ENCODE data around the gene PSMD14.

PSMD14 gene

DNA sequence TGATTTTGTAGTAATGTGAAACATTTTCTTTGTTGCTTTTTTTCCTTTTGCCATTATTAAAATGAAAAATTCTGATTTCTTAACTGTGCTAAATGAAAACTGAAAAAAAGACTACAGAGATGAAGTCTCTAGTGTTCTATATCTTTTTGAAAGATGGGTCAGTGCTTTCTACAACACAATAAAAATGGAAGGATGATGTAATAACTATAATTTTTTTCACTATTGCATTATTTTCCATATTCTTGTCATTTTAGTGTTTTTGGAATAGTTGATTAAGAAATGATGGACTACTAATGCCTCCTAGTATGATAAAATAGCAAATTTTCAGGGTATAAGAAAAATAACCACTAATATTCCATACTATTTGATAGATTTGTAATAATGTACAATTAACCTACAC lies 7.2 kb downstream of the PSMD14 start:
- TF ChIP-seq, protein P1, sequence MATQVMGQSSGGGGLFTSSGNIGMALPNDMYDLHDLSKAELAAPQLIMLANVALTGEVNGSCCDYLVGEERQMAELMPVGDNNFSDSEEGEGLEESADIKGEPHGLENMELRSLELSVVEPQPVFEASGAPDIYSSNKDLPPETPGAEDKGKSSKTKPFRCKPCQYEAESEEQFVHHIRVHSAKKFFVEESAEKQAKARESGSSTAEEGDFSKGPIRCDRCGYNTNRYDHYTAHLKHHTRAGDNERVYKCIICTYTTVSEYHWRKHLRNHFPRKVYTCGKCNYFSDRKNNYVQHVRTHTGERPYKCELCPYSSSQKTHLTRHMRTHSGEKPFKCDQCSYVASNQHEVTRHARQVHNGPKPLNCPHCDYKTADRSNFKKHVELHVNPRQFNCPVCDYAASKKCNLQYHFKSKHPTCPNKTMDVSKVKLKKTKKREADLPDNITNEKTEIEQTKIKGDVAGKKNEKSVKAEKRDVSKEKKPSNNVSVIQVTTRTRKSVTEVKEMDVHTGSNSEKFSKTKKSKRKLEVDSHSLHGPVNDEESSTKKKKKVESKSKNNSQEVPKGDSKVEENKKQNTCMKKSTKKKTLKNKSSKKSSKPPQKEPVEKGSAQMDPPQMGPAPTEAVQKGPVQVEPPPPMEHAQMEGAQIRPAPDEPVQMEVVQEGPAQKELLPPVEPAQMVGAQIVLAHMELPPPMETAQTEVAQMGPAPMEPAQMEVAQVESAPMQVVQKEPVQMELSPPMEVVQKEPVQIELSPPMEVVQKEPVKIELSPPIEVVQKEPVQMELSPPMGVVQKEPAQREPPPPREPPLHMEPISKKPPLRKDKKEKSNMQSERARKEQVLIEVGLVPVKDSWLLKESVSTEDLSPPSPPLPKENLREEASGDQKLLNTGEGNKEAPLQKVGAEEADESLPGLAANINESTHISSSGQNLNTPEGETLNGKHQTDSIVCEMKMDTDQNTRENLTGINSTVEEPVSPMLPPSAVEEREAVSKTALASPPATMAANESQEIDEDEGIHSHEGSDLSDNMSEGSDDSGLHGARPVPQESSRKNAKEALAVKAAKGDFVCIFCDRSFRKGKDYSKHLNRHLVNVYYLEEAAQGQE (IDR thresholded peaks at IDR 0.05; ENCODE audit: insufficient read depth in 1 of 2, low read depth in 2 of 2, low read length in 2 of 2), result no peak
- no peak for TF ChIP-seq POLR2AphosphoS5 (IDR thresholded peaks at IDR 0.05; ENCODE audit: low read depth, low read length)
- TF ChIP-seq SIN3A (IDR thresholded peaks at IDR 0.05; ENCODE audit: borderline replicate concordance, insufficient read depth, low read length), result no peak
- no peak for TF ChIP-seq FOXP2 (optimal IDR thresholded peaks at IDR 0.05; ENCODE audit: borderline replicate concordance, extremely low read depth, extremely low read length, insufficient read depth)
- TF ChIP-seq TAF1 (IDR thresholded peaks at IDR 0.05; ENCODE audit: borderline replicate concordance, insufficient read depth, low read length), result no peak

DNA sequence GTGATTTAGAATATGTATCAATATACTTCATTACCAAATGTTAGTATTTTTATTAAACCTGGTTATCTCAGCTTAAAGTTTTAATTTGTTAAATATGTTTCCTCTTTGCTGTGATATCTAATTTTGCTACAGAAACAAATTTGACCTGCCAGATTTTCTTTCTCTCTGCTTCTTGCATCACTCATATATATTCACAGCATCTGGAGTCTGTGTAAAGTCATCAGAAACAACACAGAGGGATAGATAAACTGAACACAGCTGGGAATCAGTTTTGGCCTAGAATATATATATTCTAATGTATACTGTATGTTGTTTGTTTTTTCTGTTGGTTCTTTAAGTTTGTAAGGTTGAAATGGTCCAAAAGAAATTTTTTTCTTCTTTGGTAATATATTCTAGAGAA lies 8.5 kb downstream of the PSMD14 start:
- no peak for TF ChIP-seq SIN3A (IDR thresholded peaks at IDR 0.05; ENCODE audit: borderline replicate concordance, insufficient read depth, low read length)
- no peak for TF ChIP-seq POLR2AphosphoS5 (IDR thresholded peaks at IDR 0.05; ENCODE audit: low read depth, low read length)
- TF ChIP-seq TAF1 (IDR thresholded peaks at IDR 0.05; ENCODE audit: borderline replicate concordance, insufficient read depth, low read length), result no peak
- TF ChIP-seq, protein P1 (IDR thresholded peaks at IDR 0.05; ENCODE audit: insufficient read depth in 1 of 2, low read depth in 2 of 2, low read length in 2 of 2), result no peak
- TF ChIP-seq FOXP2 (optimal IDR thresholded peaks at IDR 0.05; ENCODE audit: borderline replicate concordance, extremely low read depth, extremely low read length, insufficient read depth), result no peak

DNA sequence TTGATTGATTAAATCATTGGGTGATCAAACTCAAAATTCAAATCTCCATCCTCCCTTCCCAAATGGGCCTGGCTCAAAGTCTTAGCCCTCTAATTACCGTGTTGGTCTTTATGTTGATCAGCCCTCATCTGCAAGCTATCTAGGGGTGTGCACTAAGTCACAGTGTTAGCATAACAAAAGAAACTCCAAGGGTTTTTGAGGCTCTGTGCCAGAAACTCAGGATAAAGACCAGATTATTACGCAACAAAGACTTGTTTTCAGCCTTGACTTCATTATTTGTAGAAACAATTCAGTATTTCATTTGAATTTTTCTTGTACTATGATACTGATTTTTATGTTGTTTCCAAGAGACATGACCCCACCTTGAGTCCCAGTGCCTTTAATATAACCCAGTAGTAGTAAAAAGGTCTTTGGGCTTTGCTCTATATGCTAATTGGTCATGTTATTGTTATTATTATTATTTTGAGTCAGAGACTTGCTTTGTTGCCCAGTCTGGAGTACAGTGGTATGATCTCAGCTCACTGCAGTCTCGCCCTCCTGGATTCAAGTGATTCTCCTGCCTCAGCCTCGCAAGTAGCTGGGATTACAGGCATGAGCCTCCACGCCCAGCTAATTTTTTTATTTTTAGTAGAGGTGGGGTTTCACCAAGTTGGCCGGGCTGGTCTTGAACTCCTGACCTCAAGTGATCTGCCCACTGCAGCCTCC lies 13.9 kb downstream of the PSMD14 start:
- TF ChIP-seq POLR2AphosphoS5 (IDR thresholded peaks at IDR 0.05; ENCODE audit: low read depth, low read length), result no peak
- TF ChIP-seq, protein P1 (IDR thresholded peaks at IDR 0.05; ENCODE audit: insufficient read depth in 1 of 2, low read depth in 2 of 2, low read length in 2 of 2), result no peak
- TF ChIP-seq FOXP2 (optimal IDR thresholded peaks at IDR 0.05; ENCODE audit: borderline replicate concordance, extremely low read depth, extremely low read length, insufficient read depth), result no peak
- no peak for TF ChIP-seq SIN3A (IDR thresholded peaks at IDR 0.05; ENCODE audit: borderline replicate concordance, insufficient read depth, low read length)

DNA sequence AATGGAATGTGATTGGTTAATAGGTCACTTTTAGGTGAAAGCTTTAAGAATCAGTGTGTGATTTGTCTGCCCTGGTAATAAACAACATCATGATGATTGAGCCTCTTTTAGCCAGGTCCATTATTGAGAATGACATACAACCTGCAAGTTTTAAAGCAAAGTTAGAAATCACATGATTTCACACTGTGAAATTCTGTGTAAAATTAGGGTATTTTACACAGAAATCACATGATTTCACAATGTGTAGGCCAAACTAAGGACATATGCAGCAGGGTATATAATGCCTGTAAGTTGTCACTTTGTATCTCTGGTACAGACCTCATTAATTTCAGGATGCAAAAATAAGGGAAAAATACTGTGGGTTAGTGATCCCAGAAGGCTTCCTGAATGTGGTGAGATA lies 16.7 kb downstream of the PSMD14 start:
- TF ChIP-seq, protein P1 (IDR thresholded peaks at IDR 0.05; ENCODE audit: insufficient read depth in 1 of 2, low read depth in 2 of 2, low read length in 2 of 2), result no peak
- no peak for TF ChIP-seq POLR2AphosphoS5 (IDR thresholded peaks at IDR 0.05; ENCODE audit: low read depth, low read length)
- TF ChIP-seq FOXP2 (optimal IDR thresholded peaks at IDR 0.05; ENCODE audit: borderline replicate concordance, extremely low read depth, extremely low read length, insufficient read depth), result no peak
- no peak for TF ChIP-seq SIN3A (IDR thresholded peaks at IDR 0.05; ENCODE audit: borderline replicate concordance, insufficient read depth, low read length)

DNA sequence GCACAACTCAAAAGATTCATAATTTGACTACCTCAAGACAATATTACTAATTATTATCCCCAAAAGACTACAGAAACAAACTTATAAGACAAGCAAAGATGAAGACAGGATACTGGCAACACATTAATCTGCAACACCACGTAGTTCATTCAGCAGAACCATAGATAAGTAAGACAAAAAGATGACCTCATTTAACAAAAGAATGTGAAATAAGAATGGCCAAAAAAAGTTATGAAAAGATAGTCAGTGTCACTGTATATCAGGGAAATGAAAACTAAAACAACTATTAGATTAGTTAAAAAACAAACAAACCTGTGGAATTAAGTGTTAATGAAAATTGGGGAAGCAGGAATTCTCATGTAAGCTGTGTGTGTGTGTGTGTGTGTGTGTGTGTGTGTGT lies 19.4 kb downstream of the PSMD14 start:
- TF ChIP-seq TAF1 (IDR thresholded peaks at IDR 0.05; ENCODE audit: borderline replicate concordance, insufficient read depth, low read length) (no peak), FOXP2 (optimal IDR thresholded peaks at IDR 0.05; ENCODE audit: borderline replicate concordance, extremely low read depth, extremely low read length, insufficient read depth) (no peak), SIN3A (IDR thresholded peaks at IDR 0.05; ENCODE audit: borderline replicate concordance, insufficient read depth, low read length) (no peak), POLR2AphosphoS5 (IDR thresholded peaks at IDR 0.05; ENCODE audit: low read depth, low read length) (no peak)
- TF ChIP-seq, protein P1 (IDR thresholded peaks at IDR 0.05; ENCODE audit: insufficient read depth in 1 of 2, low read depth in 2 of 2, low read length in 2 of 2), result no peak

Measured in PFSK-1 (cell line).